GM13977 (cell line): ENCODE results near the gene DGCR2.
"Not testable (repeated sequence)": the region's sequence is repeated elsewhere in the genome, so short reads cannot be mapped to it uniquely, and the experiment has no call there.

Experiments
- DNase-seq: peaks from one replicate; pipeline ENCODE4 v3.0.0; 2012; ENCODE audit warnings: low spot score
- in situ Hi-C: fragments of 300-500 bp; cut with MboI; formaldehyde crosslinking; loops from one replicate; pipeline ENCODE4 v1.12.0; 2022; ENCODE audit warnings: low sequenced_read_pairs, low pct_unique_long_range_greater_than_20kb, mixed read lengths, inconsistent platforms; ENCODE audit not compliant: unreplicated experiment
- TF ChIP-seq, protein P1 (sequence below): IDR thresholded peaks from 2 replicates; pipeline ENCODE4 v1.5.1; 2012; ENCODE audit warnings: mild to moderate bottlenecking, control low read depth; ENCODE audit not compliant: insufficient read depth; ENCODE audit errors: extremely low read depth, missing control alignments

Gene DGCR2

DNA sequence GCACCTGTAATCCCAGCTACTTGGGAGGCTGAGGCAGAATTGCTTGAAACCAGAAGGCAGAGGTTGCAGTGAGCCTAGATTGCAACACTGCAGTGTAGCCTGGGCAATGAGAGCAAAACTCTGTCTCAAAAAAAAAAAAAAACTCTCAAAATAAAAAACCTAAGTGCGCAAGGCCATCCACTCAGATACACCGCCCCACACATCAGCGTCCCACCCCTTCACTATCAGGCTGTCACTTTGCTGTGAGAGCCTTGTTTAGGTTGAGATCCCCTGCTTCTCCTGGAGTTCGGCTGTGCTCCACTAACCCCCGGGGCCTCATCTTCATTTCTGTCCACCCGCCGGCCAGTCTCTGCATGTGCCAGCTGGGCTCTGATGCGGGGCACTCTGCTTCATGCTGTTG lies 44.2 kb upstream of the DGCR2 start:
- in situ Hi-C loops = no loop called here
- TF ChIP-seq, protein P1, sequence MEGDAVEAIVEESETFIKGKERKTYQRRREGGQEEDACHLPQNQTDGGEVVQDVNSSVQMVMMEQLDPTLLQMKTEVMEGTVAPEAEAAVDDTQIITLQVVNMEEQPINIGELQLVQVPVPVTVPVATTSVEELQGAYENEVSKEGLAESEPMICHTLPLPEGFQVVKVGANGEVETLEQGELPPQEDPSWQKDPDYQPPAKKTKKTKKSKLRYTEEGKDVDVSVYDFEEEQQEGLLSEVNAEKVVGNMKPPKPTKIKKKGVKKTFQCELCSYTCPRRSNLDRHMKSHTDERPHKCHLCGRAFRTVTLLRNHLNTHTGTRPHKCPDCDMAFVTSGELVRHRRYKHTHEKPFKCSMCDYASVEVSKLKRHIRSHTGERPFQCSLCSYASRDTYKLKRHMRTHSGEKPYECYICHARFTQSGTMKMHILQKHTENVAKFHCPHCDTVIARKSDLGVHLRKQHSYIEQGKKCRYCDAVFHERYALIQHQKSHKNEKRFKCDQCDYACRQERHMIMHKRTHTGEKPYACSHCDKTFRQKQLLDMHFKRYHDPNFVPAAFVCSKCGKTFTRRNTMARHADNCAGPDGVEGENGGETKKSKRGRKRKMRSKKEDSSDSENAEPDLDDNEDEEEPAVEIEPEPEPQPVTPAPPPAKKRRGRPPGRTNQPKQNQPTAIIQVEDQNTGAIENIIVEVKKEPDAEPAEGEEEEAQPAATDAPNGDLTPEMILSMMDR = no peak
- no peak for DNase-seq

DNA sequence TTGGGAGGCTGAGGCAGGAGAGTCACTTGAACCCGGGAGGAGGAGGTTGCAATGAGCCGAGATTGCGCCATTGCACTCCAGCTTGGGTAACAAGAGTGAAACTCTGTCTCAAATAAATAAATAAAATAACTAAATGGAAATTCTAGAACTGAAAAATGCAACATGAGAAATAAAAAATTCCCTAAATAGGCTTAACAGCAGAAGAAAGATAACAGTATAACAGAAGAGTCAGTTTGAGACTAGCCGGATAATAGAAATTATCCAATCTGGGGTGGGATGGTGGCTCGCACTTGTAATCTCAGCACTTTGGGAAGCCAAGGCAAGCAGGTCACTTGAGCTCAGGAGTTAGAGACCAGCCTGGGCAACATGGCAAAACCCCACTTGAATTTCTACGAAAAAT lies 42.2 kb upstream of the DGCR2 start:
- DNase-seq = no peak
- TF ChIP-seq, protein P1 = no peak
- in situ Hi-C loops = no loop called here

DNA sequence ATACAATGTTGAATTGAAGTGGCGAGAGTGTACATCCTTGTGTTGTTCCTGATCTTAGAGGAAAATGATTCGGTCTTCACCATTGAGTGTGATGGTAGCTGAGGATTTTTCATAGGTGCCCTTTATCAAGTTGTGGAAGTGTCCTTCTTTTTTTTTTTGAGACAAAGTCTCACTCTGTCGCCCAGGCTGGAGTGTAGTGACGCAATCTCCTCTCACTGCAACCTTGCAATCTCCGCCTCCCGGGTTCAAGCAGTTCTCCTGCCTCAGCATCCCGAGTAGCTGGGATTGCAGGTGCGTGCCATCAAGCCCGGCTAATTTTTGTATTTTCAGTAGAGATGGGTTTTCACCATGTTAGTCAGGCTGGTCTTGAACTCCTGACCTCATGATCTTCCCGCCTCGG lies 36.4 kb upstream of the DGCR2 start:
- in situ Hi-C loops, DNase-seq: not testable (repeated sequence)

DNA sequence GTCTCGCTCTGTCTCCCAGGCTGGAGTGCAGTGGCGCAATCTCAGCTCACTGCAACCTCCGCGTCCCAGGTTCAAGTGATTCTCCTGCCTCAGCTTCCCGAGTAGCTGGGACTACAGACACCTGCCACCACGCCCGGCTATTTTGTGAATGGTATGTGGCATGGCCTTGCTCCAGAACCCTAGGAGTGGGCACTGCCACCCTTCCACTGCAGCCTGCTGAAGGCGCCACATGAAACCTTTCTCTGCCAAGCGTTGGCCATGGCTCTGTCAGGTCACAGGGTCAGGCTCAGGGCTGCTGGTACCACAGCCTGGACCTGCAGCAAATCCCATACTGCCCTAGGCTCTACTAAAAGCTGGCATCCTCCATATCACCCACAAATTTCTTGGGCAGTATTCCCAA lies 33.9 kb upstream of the DGCR2 start:
- DNase-seq, in situ Hi-C loops: not testable (repeated sequence)

GRCh38 chr22:19152942-19153883 lies 31.0 kb upstream of the DGCR2 start:
- in situ Hi-C loops = no loop called here
- DNase-seq = no peak
- TF ChIP-seq, protein P1 = no peak

- in situ Hi-C loops = no loop called here
- no peak for DNase-seq
- TF ChIP-seq, protein P1 = no peak
Measured at GRCh38 chr22:19151329-19152191, 29.3 kb upstream of the DGCR2 start.

GRCh38 chr22:19150482-19151328 lies 28.5 kb upstream of the DGCR2 start:
- in situ Hi-C loops = no loop called here
- DNase-seq = no peak

More at GRCh38 chr22:19150482-19151328, 28.5 kb upstream of the DGCR2 start:
- TF ChIP-seq, protein P1 = no peak
